Body of pancreas (tissue), 4 donors: ENCODE measurements around the gene TRIM46. TPM values are rescaled to one million over a fixed set of nuclear protein-coding genes. Genes with fewer than 3 reads are reported as not detected.
A peak's percentile ranks its signal among the peaks of the same experiment; 100 is the strongest.
"Not testable (repeated sequence)": the region's sequence is repeated elsewhere in the genome, so short reads cannot be mapped to it uniquely, and the experiment has no call there.

Experiments used
- ATAC-seq: fragments of 150-250 bp; one replicate; pipeline ENCODE4 v1.9.1; 2016
- DNase-seq, 4 donors: peaks; one replicate each; pipeline ENCODE4 v3.0.0-alpha.2; 2019
- H3K27ac ChIP-seq, 4 donors: fragments of 200-600 bp; sonication (generic); 1 replicate in 3 of 4; 2 replicates in 1 of 4; pipeline versions ENCODE4 v1.5.1 to v1.6.1; 2016 to 2019; ENCODE audit warnings: mild to moderate bottlenecking in 1 of 4, mixed read lengths in 1 of 4, moderate library complexity in 1 of 4
- H3K27me3 ChIP-seq, 2 donors: fragments of 200-600 bp; sonication (generic); one replicate each; pipeline ENCODE4 v1.6.0; 2016; ENCODE audit warnings: mild to moderate bottlenecking in 1 of 2
- H3K36me3 ChIP-seq, 2 donors: fragments of 200-600 bp; sonication (generic); replicated peaks in 1 of 2; 2 replicates each; pipeline ENCODE4 v1.5.1; 2016; ENCODE audit warnings: low read depth in 2 of 2; ENCODE audit not compliant: insufficient read depth in 1 of 2
- H3K4me1 ChIP-seq: fragments of 200-600 bp; sonication (generic); one replicate; pipeline ENCODE4 v1.6.0; 2016
- H3K4me3 ChIP-seq, 2 donors: fragments of 200-600 bp; sonication (generic); 1 replicate in 1 of 2; 2 replicates in 1 of 2; pipeline ENCODE4 v1.5.1; 2016 to 2019
- H3K9me3 ChIP-seq, 3 donors: fragments of 200-600 bp; sonication (generic); 1 replicate in 2 of 3; 2 replicates in 1 of 3; pipeline ENCODE4 v1.5.1; 2016
- POLR2A ChIP-seq, 3 donors: fragments of 450-650 bp; IDR thresholded peaks; one replicate each; pipeline ENCODE4 v1.6.1; 2016; ENCODE audit warnings: antibody characterized with exemption in 3 of 3, mild to moderate bottlenecking in 2 of 3
- WGBS, 2 donors: methylation state at CpG; one replicate each; pipeline ENCODE4 v1.1.5; 2017; 5-methylcytosine and 5-hydroxymethylcytosine counted together
- intact Hi-C: fragments of 100-400 bp; cut with DNase I; formaldehyde crosslinking; loops from one replicate; pipeline ENCODE4 v1.15.1; 2023
- total RNA-seq, 2 donors: library from RNA; depleted of rRNA; stranded (reverse); fragments of >200 nt; gene quantifications; one replicate each; pipeline ENCODE4 v1.1.0, GENCODE V29; 2016
- TF ChIP-seq, protein P1 (sequence below), 7 experiments: fragments of 450-650 bp in 4 of 7; fragments of 200-600 bp in 3 of 7; sonication (generic) in 3 of 7; IDR thresholded peaks; one replicate each; pipeline ENCODE4 v1.5.1; 2016 to 2019; ENCODE audit warnings: antibody characterized with exemption in 7 of 7

The TRIM46 gene
- total RNA-seq, 2 donors from 2014 or later, result 0.26 TPM; not detected in 1

- WGBS, 2 donors, result 0% methylated on average over 17 to 62 of the region's 64 CpGs
- peak within 1 kb of the TSS; percentile 90 to 99 (median 96) for H3K27ac ChIP-seq
- TF ChIP-seq, protein P1, sequence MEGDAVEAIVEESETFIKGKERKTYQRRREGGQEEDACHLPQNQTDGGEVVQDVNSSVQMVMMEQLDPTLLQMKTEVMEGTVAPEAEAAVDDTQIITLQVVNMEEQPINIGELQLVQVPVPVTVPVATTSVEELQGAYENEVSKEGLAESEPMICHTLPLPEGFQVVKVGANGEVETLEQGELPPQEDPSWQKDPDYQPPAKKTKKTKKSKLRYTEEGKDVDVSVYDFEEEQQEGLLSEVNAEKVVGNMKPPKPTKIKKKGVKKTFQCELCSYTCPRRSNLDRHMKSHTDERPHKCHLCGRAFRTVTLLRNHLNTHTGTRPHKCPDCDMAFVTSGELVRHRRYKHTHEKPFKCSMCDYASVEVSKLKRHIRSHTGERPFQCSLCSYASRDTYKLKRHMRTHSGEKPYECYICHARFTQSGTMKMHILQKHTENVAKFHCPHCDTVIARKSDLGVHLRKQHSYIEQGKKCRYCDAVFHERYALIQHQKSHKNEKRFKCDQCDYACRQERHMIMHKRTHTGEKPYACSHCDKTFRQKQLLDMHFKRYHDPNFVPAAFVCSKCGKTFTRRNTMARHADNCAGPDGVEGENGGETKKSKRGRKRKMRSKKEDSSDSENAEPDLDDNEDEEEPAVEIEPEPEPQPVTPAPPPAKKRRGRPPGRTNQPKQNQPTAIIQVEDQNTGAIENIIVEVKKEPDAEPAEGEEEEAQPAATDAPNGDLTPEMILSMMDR (IDR thresholded peaks at IDR 0.05), result no peak
- peak; percentile 39 to 83 (median 71) for TF ChIP-seq POLR2A (IDR thresholded peaks at IDR 0.05)
- H3K27me3 ChIP-seq, result no peaks in the 10 kb centered on the region
- H3K4me1 ChIP-seq, result peaks cover 23% of the 10 kb centered on the region
- peak within 1 kb of the TSS; percentile 92 to 97 for H3K4me3 ChIP-seq
- H3K36me3 ChIP-seq, result no peaks in the 10 kb centered on the region
- H3K9me3 ChIP-seq, result no peaks in the 10 kb centered on the region
- intact Hi-C loops, result no loop called here
- DNase-seq (peak; percentile 86 to 90 (median 88)), ATAC-seq (peak; percentile 85)
Measured at GRCh38 chr1:155208541-155209311, 35.1 kb downstream of the TRIM46 start, which contains the start of gene MTX1. MTX1 (plus strand) TSS chr1:155208695; CDS start chr1:155208805, 110 bp downstream.

DNA sequence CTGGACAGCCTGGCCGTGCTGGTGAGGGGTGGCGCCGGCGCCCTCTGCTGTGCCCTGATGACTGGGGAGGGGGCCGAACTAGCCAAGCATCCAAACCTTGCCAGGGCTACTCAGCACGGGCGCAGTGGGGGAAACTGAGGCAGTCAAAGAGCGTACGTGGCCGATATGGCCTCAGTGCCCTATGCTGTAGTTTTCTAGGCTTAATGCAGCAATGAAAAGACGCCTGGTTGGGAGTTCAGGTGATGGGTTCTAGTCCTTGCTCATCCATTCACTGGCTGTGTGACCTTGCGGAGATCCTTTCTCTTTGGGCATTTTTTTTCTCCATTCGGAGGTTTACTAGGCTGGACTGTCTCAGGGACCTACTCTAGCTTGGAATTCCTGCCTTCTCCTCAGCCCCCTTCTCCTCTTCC lies 35.7 kb downstream of the TRIM46 start:
- ATAC-seq, result no peak
- 4% methylated on average over 12 to 13 of the region's 13 CpGs for WGBS, 2 donors
- H3K27me3 ChIP-seq, result no peaks in the 10 kb centered on the region
- H3K27ac ChIP-seq, result peak overlapping the region; percentile 90 to 99 (median 96)
- H3K4me1 ChIP-seq, result peaks cover 23% of the 10 kb centered on the region
- H3K36me3 ChIP-seq, result no peaks in the 10 kb centered on the region
- intact Hi-C loops, result no loop called here
- TF ChIP-seq, protein P1 (IDR thresholded peaks at IDR 0.05), result no peak
- peak in 1 of 3 donors; percentile 60 for TF ChIP-seq POLR2A (IDR thresholded peaks at IDR 0.05)
- peak overlapping the region; percentile 92 to 97 for H3K4me3 ChIP-seq
- no peaks in the 10 kb centered on the region for H3K9me3 ChIP-seq
- DNase-seq, result no peak

GRCh38 chr1:155210314-155211104 lies 36.9 kb downstream of the TRIM46 start:
- Histone ChIP-seq H3K9me3 (no peaks in the 10 kb centered on the region), H3K36me3 (no peaks in the 10 kb centered on the region), H3K4me1 (peaks cover 23% of the 10 kb centered on the region), H3K27ac (no peak overlapping the region), H3K4me3 (no peak overlapping the region), H3K27me3 (no peaks in the 10 kb centered on the region)
- DNase-seq (no peak), ATAC-seq (no peak)
- 67 to 69% methylated on average over 4 of the region's 4 CpGs for WGBS, 2 donors
- TF ChIP-seq, protein P1 (IDR thresholded peaks at IDR 0.05), result no peak
- TF ChIP-seq POLR2A (IDR thresholded peaks at IDR 0.05), result no peak
- intact Hi-C loops, result no loop called here

- H3K27me3 ChIP-seq, H3K36me3 ChIP-seq, H3K9me3 ChIP-seq, DNase-seq, ATAC-seq, intact Hi-C loops, H3K4me3 ChIP-seq, H3K27ac ChIP-seq: not testable (repeated sequence)
- H3K4me1 ChIP-seq, result peaks cover 23% of the 10 kb centered on the region
- 67 to 89% methylated on average over 6 to 10 of the region's 13 CpGs for WGBS, 2 donors
Measured at GRCh38 chr1:155211381-155212050, 37.9 kb downstream of the TRIM46 start.

GRCh38 chr1:155212051-155212440 lies 38.4 kb downstream of the TRIM46 start:
- H3K9me3 ChIP-seq, H3K27ac ChIP-seq, H3K4me3 ChIP-seq, DNase-seq, ATAC-seq, H3K27me3 ChIP-seq, H3K36me3 ChIP-seq, intact Hi-C loops: not testable (repeated sequence)
- WGBS, 2 donors, result 81 to 88% methylated on average over 3 to 5 of the region's 7 CpGs
- peaks cover 19% of the 10 kb centered on the region for H3K4me1 ChIP-seq

- H3K9me3 ChIP-seq, H3K4me3 ChIP-seq, ATAC-seq, H3K27ac ChIP-seq, DNase-seq, H3K27me3 ChIP-seq, intact Hi-C loops, H3K36me3 ChIP-seq: not testable (repeated sequence)
- WGBS, 2 donors, result 31 to 80% methylated on average over 3 to 5 of the region's 10 CpGs
- H3K4me1 ChIP-seq, result peaks cover 11% of the 10 kb centered on the region
Measured at GRCh38 chr1:155214702-155215101, 41.1 kb downstream of the TRIM46 start.
